ENCODE measurements around the gene BAD.

DNA sequence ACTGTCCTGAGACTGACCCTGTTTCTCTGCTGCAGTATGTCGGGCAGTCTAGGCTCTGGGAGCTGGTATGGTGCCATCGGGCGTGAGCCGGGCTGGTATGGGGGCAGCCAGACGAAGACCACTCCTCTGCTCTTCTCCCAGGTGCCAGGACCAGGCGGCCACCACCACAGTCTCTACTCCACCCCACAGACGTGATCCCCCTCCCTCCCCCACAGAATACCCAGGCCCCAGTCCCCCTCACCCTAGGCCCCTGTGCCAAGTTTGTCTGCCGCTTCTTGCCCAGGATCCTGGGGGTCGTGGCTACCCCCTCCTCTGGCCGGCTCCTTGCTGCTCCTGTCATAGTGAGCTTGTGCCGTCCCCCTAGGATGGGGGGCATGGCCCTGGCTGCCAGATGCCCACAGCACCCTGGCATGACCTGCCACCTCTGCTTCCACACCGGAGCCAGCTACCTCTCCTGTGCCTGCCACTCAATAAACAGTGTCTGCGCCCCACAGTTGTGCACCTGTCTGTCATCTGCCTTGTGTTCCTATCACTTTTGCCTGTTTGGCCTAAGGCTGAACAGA is 4.6 kb upstream of the BAD start:
- TF ChIP-seq POLR2AphosphoS5 (IDR thresholded peaks at IDR 0.05; ENCODE audit: low read depth, low read length), result no peak
- TF ChIP-seq POLR2A (IDR thresholded peaks at IDR 0.05; ENCODE audit: low read depth, low read length), result no peak

All from GM12892 (cell line).